GM21423 (cell line): Measurements from ENCODE around the gene ST6GALNAC4.
"Not testable (repeated sequence)": the region's sequence is repeated elsewhere in the genome, so short reads cannot be mapped to it uniquely, and the experiment has no call there.

ENCODE experiments used
- ATAC-seq: cut with Tn5 transposase; IDR thresholded peaks from one replicate; pipeline ENCODE4 v1.9.1; 2021; ENCODE audit warnings: mild to moderate bottlenecking, moderate library complexity; ENCODE audit not compliant: unreplicated experiment

Gene ST6GALNAC4

GRCh38 chr9:127895811-127896210, 21.0 kb downstream of the ST6GALNAC4 start:
- no peak for ATAC-seq

- ATAC-seq, result no peak
These were observed 23.4 kb downstream of the ST6GALNAC4 start for GRCh38 chr9:127893392-127893791.

GRCh38 chr9:127892831-127893230, 24.0 kb downstream of the ST6GALNAC4 start:
- ATAC-seq, result no peak

- no peak for ATAC-seq
These were observed 26.8 kb downstream of the ST6GALNAC4 start for GRCh38 chr9:127890053-127890452.

- no peak for ATAC-seq
These were observed 29.0 kb downstream of the ST6GALNAC4 start for GRCh38 chr9:127887792-127888191.

GRCh38 chr9:127886401-127886972, 30.4 kb downstream of the ST6GALNAC4 start:
- no peak for ATAC-seq

GRCh38 chr9:127885508-127886281, 31.1 kb downstream of the ST6GALNAC4 start:
- no peak for ATAC-seq

GRCh38 chr9:127884976-127885490, 31.8 kb downstream of the ST6GALNAC4 start:
- ATAC-seq, result no peak

- no peak for ATAC-seq
These were observed 32.4 kb downstream of the ST6GALNAC4 start for GRCh38 chr9:127884427-127884911.

GRCh38 chr9:127883959-127884358, 32.9 kb downstream of the ST6GALNAC4 start:
- ATAC-seq, result no peak

GRCh38 chr9:127881715-127882114, 35.1 kb downstream of the ST6GALNAC4 start:
- not testable (repeated sequence) for ATAC-seq

- ATAC-seq, result no peak
These were observed 36.7 kb downstream of the ST6GALNAC4 start for GRCh38 chr9:127880143-127880542.

GRCh38 chr9:127878652-127879390, 38.0 kb downstream of the ST6GALNAC4 start:
- ATAC-seq, result no peak

- ATAC-seq, result no peak
These were observed 38.7 kb downstream of the ST6GALNAC4 start for GRCh38 chr9:127878001-127878651.

GRCh38 chr9:127877566-127877998, 39.3 kb downstream of the ST6GALNAC4 start, which contains the start of gene AK1:
AK1 (minus strand) TSS chr9:127877675; CDS start chr9:127874617, 3,058 bp downstream.
- no peak for ATAC-seq

GRCh38 chr9:127876764-127877562, 39.9 kb downstream of the ST6GALNAC4 start:
- ATAC-seq, result no peak

GRCh38 chr9:127876026-127876763, 40.6 kb downstream of the ST6GALNAC4 start:
- ATAC-seq, result no peak

- no peak for ATAC-seq
These were observed 41.4 kb downstream of the ST6GALNAC4 start for GRCh38 chr9:127875306-127875966.
